Frontal cortex (tissue), 4 donors: ENCODE results near the gene MAN2A1. TPM values are rescaled to one million over a fixed set of nuclear protein-coding genes. Genes with fewer than 3 reads are reported as not detected.

Experiments used
- DNase-seq, 2 donors: peaks; one replicate each; pipeline ENCODE4 v3.0.0; 2012; ENCODE audit warnings: low spot score in 2 of 2
- FAIRE-seq: peaks from 2 replicates; lab custom pipeline; 2012; peaks lifted over from hg19 to GRCh38; lab: Jason Lieb, UNC
- total RNA-seq: library from RNA; depleted of rRNA; stranded (reverse); fragments of >200 nt; gene quantifications from one replicate; pipeline ENCODE4 v1.2.3, GENCODE V29; 2014
- donor health status: control.
- donor health status: control.
- donor health status: control.

Gene MAN2A1
- total RNA-seq, 1 donor from 2014 or later = 74.6 TPM

DNA sequence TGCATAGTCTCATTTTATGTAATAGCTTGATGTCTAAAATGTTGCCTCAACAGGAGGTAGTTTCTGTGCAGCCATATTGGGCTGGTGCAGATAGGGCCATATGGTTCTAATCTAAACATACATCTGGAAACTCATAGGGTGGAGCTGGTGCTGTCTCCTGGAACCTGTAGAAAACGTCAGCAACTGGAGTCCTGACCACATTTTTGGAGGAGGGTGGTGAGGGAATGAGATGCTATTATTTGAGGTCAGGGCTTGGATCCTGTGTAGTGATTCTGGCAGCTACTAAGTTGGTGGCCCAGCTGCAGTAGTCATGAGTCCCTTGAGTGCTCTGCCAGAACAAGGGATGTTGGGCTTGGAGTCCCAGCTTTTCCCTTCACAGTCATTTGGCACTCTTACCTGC, 14.1 kb downstream of the MAN2A1 start:
- no peak for DNase-seq
- FAIRE-seq = no peak

DNA sequence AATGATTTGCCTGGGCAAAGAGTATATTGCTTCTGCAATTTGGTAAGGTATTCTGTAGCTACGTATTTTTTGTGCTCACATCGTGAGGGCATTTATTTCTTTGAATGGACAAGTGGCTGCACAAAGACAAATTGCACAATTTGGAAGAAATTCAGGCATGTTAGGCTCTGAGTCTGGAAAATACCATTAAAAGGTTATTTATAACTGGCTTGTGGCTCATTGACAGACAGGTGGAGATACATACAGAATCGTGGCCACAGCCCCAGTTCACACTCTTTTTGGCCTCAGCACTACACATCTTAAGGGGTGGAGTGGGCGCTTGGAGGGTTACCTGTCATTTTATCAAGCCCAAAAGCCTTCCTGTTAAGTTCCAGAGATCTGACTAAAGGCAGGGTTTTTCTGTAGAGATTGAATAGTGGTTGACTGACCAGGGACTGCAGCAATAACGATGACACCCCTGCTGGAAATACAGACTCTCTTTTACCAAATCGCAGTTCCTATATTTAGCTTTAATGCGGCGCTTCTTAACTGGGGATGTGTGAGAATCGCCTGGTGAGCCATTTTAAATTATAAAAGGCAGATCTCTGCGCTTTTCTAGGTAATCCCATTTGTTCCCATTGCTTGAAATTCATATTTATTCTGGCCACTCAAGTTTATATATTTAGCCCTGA, 14.7 kb downstream of the MAN2A1 start:
- FAIRE-seq (no peak), DNase-seq (no peak)

DNA sequence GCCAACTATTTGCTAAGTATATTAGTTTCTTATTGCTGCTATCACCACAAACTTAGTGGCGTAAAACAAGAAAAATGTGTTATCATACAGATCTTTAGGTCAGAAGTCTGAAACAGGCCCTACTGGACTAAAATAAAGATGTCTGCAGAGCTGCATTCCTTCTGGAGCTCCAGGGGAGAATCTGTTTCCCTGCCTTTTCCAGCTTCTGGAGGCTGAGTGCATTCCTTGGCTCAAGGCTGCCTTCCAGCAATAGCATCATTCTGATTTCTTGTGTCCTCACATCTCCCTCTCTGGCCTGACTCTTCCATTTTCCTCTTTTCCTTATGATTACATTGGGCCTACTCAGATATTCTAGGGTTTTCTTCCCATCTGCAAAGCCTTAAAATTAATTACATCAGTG, 15.9 kb downstream of the MAN2A1 start:
- DNase-seq (no peak), FAIRE-seq (no peak)

DNA sequence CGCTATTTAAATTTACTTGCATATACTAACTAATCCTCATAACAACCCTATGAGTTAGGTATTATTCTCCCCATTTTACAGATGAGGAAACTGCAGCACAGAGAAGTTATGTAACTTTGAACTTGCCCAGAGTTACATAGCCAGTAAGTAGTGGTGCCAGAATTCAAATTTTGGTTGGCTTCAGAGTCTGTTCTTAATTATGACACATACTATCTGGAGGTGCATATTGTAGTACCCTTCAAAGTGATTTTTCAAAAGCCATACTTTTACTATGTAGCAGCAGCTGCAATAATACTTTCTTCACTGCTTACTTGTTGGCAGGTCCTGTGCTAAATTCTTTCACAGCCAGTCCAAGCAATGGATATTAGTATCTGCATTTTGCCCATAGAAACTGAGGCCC, 16.4 kb downstream of the MAN2A1 start:
- DNase-seq = no peak
- FAIRE-seq = no peak

- no peak for FAIRE-seq
- no peak for DNase-seq
Observed at GRCh38 chr5:109707531-109707930, 17.8 kb downstream of the MAN2A1 start.

- no peak for FAIRE-seq
- no peak for DNase-seq
Observed at GRCh38 chr5:109708813-109709212, 19.1 kb downstream of the MAN2A1 start.

DNA sequence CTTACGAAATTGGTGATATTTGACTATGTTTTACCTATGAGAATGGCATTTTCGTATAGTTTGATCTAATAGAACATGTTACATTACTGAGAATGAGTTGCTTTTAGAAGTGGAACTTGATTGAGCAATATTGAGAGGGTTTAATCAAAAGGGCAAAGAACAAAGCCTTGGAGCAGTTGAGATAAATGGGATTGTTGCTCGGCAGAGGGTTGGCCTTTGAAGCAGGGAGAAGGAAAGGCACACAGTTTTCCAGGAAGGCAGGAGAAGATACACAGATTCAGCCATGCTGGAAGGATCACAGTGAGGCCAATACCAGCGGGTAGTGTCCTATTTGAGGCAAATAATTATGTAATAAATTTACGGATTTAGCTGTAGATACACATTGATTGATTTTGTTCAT, 19.5 kb downstream of the MAN2A1 start:
- FAIRE-seq (no peak), DNase-seq (no peak)

GRCh38 chr5:109711673-109712072, 21.9 kb downstream of the MAN2A1 start:
- no peak for FAIRE-seq
- no peak for DNase-seq

GRCh38 chr5:109713453-109713852, 23.7 kb downstream of the MAN2A1 start:
- DNase-seq (no peak), FAIRE-seq (no peak)

- FAIRE-seq = no peak
- no peak for DNase-seq
Observed at GRCh38 chr5:109714592-109714991, 24.9 kb downstream of the MAN2A1 start.

DNA sequence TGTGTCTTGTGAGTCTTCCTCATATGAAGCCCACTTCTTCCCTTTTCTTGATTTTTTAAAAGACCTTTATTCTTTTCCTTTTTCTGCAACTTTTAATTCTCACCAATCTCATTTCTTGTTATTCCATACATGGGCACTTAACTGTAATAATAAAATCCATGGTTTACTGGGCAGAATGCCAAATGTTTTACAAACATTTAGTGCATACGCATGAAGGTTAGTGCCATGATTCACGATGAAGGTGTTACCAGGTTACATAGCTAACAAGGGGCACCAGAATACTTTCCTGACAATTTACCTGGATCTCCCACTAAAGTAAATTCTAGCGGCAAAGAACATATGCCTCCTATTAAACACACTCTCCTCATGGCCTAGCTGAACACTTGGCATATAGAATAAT, 28.5 kb downstream of the MAN2A1 start:
- FAIRE-seq (no peak), DNase-seq (no peak)

DNA sequence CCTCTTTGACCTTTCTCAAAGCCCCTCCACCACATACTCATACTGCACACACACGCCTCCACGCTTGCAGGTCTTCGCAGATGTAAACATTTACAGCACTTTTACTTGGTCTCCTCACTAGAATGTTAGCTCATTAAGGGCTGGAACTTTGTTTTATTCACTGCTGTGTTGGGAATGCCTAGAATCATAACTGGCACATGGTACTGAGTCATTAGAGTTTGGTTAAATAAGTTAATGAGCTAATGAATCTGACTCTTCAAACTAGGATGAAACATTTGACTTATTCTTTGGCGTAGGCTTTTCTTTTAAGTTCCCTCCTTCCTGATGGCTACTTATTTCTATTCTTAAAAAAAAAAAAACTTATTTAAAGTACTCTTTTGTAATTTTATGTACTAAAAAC, 28.9 kb downstream of the MAN2A1 start:
- FAIRE-seq (no peak), DNase-seq (no peak)

DNA sequence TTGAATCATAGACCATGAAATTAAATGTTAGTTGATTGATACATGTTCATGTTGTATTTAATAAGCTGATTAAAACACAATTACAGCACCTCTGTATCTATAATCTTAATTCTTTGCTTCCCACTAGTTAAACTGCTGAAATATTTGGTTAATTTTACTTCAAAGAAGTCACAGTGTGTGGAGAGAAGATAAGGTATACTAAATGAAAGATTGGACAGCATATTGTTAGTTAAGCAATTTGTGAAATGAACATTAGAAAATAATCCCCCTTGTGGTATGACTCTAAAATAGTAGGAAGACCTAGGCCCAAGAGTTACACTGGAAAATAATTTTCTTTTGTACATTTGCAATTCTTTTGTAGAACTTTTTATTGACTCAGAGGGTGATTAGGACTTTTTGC, 30.3 kb downstream of the MAN2A1 start:
- no peak for FAIRE-seq
- DNase-seq = no peak

- no peak for FAIRE-seq
Observed at GRCh38 chr5:109721741-109722140, 32.0 kb downstream of the MAN2A1 start.

DNA sequence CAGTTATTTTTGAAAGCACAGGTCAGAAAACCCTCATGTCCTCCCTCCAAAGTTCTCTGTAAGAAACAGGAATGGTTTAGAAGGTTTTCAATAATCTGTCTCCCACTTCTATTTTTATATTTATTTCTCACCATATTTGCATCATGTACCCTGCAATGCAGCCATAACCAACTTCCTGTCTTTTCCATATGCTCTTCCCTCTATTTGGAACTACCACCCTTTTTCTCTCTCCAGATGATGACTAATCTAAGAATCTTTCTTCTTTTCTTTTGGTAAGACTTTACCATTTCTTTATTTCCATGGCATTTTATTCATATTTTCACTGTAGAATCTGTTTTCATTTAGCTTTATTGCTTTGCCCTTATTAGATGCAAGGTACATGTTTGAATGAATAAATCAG, 33.9 kb downstream of the MAN2A1 start:
- FAIRE-seq = no peak

More at GRCh38 chr5:109721741-109722140, 32.0 kb downstream of the MAN2A1 start:
- DNase-seq = no peak

GRCh38 chr5:109725135-109725534, 35.4 kb downstream of the MAN2A1 start:
- FAIRE-seq = no peak
- DNase-seq = no peak

More for the DNA sequence above, 33.9 kb downstream of the MAN2A1 start:
- no peak for DNase-seq

DNA sequence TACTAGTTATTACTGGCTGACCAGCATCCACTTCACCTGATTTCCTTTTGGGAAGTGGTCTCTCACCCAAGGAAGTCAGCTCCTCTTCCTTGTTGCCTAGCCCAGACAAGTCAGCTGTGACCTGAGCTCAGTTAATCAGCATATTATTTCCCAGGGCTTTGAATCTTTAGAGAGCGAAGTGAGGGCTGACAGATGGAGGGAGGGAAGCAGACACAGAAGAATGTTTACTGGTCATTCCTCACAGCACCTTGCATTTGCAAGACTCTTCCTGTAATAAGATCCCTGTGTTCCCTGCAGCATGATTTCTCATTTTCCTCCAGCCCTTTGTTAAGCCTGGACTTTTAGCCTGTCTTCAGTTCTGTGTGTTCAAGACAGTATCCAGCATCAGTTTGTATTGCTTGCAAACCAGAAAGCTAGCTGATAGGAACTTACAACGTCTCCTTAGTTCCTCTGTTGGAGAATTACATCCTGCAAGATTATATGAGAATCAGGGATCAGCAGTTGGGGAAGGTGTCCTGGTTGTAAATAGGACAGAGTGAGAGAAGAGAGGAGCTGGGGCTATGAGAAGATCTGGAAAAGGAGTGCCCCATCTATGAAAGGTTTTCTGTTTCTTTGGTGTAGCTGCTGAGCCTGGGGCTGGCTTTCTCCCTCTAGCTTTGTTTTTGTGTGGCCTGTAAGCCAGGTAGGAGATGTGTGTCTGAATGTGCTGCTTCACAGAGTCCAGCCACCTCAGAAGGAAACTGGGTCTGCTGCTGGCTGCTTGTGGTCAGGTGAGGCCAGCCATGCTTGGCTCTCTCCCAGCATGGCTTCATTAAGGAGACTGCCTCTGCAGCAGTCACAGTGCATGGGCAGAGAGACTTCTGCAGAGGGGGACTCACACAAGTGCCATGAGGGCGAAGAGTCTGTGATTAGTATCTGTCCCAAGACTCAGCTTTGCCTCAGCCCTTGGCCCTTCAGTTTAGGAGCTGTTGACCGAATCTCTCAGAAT, 50.3 kb downstream of the MAN2A1 start:
- no peak for FAIRE-seq
- no peak for DNase-seq

DNA sequence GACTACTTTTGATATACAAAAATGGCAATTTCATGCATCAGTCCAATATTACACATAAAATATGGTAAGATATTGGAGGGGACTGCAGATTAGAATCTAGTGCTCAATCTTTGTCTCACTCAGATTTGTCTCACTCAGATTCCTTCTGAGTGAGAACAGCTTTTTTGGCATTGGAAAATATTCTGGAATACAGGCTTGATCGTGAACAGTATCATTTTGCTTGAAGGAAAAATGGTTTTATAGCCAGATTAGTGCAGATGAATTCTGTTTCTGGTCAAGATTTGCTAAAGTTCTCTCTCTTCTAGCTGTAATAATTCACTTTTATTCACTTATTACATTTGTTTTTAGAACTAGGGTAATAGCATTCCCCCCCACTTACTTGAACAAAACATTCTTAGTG, 51.2 kb downstream of the MAN2A1 start:
- no peak for DNase-seq
- no peak for FAIRE-seq

- DNase-seq = no peak
- FAIRE-seq = no peak
Observed at GRCh38 chr5:109741390-109741789, 51.7 kb downstream of the MAN2A1 start.

GRCh38 chr5:109743041-109743531, 53.4 kb downstream of the MAN2A1 start:
- FAIRE-seq (no peak), DNase-seq (no peak)

DNA sequence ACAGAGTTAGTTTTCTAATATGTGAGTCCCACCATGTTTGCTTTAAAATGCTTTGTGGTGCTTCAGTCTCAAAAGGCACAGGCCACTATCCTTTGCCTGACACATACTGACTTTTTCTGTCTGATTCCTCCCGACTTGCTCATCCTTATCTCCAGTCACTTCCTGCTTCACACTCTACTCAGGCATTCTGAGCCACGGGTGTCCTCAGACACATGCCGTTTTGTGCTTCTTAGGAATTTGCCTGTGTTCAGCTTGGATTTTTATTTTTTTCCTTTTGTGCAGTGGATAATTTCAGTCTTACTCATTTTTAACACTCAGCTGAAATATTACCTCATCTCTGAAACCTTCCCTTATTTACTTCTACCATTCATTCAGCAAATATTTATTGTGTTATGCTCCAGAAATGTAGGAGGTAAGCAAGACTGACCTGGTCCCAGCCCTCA, 54.1 kb downstream of the MAN2A1 start:
- DNase-seq = no peak
- FAIRE-seq = no peak
